ENCODE data around the gene ITGB4. TPM values are rescaled to one million over a fixed set of nuclear protein-coding genes. Genes with fewer than 3 reads are reported as not detected.
A peak's percentile ranks its signal among the peaks of the same experiment; 100 is the strongest.

Gene ITGB4
- total and polyA plus RNA-seq, 10 of the 15 experiments (the other 5 are each of a cell fraction or from before 2014, with no cell fraction given) = 0.06 to 1.6 (median 0.27) TPM; not detected in 2

GRCh38 chr17:75764711-75765421 is 43.6 kb downstream of the ITGB4 start, which contains the start of gene GALK1 (continued):
- TF ChIP-seq CTCF (IDR thresholded peaks at IDR 0.05 in 2 of 3, conservative IDR thresholded peaks at IDR 0.05 in 1 of 3; ENCODE audit: control insufficient read depth in 2 of 3, extremely low read depth in 1 of 3, insufficient read depth in 1 of 3, low read depth in 3 of 3, low read length in 3 of 3) = peak; percentile 49 to 83 (median 78)
- TF ChIP-seq SMC3 (IDR thresholded peaks at IDR 0.05; ENCODE audit: borderline replicate concordance, low read length) = peak; percentile 62
- 0 out of 2 replicates have a peak, but pooled peaks have one; percentile 23 for TF ChIP-seq IRF4 (IDR thresholded peaks at IDR 0.05; ENCODE audit: low read depth, low read length)
- 0 out of 2 replicates have a peak, but pooled peaks have one; percentile 34 for TF ChIP-seq MAX (IDR thresholded peaks at IDR 0.05; ENCODE audit: low read depth, low read length)
- peak; percentile 37; the same call in 1 of the 2 replicates for TF ChIP-seq SIN3A (IDR thresholded peaks at IDR 0.05; ENCODE audit: low read depth, low read length)
- TF ChIP-seq SUPT20H (IDR thresholded peaks at IDR 0.05; ENCODE audit: borderline replicate concordance, control insufficient read depth, low read depth, low read length) = no peak
- peak; percentile 62; the same call in 1 of the 2 replicates for TF ChIP-seq TCF12 (IDR thresholded peaks at IDR 0.05; ENCODE audit: low read depth, low read length)
- peak; percentile 58 for TF ChIP-seq SPI1 (IDR thresholded peaks at IDR 0.05; ENCODE audit: borderline replicate concordance, insufficient read depth, low read depth, low read length)
- TF ChIP-seq POLR2AphosphoS2 (IDR thresholded peaks at IDR 0.05; ENCODE audit: low read depth, low read length) = no peak
- TF ChIP-seq EED (IDR thresholded peaks at IDR 0.05; ENCODE audit: low read depth) = peak; percentile 69
- TF ChIP-seq ZNF207 (IDR thresholded peaks at IDR 0.05; ENCODE audit: borderline replicate concordance) = peak; percentile 56; the same call in 1 of the 2 replicates
- TF ChIP-seq SMARCA5 (IDR thresholded peaks at IDR 0.05) = 0 out of 2 replicates have a peak, but pooled peaks have one; percentile 79
- TF ChIP-seq, protein P1, sequence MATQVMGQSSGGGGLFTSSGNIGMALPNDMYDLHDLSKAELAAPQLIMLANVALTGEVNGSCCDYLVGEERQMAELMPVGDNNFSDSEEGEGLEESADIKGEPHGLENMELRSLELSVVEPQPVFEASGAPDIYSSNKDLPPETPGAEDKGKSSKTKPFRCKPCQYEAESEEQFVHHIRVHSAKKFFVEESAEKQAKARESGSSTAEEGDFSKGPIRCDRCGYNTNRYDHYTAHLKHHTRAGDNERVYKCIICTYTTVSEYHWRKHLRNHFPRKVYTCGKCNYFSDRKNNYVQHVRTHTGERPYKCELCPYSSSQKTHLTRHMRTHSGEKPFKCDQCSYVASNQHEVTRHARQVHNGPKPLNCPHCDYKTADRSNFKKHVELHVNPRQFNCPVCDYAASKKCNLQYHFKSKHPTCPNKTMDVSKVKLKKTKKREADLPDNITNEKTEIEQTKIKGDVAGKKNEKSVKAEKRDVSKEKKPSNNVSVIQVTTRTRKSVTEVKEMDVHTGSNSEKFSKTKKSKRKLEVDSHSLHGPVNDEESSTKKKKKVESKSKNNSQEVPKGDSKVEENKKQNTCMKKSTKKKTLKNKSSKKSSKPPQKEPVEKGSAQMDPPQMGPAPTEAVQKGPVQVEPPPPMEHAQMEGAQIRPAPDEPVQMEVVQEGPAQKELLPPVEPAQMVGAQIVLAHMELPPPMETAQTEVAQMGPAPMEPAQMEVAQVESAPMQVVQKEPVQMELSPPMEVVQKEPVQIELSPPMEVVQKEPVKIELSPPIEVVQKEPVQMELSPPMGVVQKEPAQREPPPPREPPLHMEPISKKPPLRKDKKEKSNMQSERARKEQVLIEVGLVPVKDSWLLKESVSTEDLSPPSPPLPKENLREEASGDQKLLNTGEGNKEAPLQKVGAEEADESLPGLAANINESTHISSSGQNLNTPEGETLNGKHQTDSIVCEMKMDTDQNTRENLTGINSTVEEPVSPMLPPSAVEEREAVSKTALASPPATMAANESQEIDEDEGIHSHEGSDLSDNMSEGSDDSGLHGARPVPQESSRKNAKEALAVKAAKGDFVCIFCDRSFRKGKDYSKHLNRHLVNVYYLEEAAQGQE (IDR thresholded peaks at IDR 0.05; ENCODE audit: low read depth, low read length) = no peak
- TF ChIP-seq YY1 (IDR thresholded peaks at IDR 0.05; ENCODE audit: low read depth, low read length) = peak; percentile 68
- TF ChIP-seq, protein P2, sequence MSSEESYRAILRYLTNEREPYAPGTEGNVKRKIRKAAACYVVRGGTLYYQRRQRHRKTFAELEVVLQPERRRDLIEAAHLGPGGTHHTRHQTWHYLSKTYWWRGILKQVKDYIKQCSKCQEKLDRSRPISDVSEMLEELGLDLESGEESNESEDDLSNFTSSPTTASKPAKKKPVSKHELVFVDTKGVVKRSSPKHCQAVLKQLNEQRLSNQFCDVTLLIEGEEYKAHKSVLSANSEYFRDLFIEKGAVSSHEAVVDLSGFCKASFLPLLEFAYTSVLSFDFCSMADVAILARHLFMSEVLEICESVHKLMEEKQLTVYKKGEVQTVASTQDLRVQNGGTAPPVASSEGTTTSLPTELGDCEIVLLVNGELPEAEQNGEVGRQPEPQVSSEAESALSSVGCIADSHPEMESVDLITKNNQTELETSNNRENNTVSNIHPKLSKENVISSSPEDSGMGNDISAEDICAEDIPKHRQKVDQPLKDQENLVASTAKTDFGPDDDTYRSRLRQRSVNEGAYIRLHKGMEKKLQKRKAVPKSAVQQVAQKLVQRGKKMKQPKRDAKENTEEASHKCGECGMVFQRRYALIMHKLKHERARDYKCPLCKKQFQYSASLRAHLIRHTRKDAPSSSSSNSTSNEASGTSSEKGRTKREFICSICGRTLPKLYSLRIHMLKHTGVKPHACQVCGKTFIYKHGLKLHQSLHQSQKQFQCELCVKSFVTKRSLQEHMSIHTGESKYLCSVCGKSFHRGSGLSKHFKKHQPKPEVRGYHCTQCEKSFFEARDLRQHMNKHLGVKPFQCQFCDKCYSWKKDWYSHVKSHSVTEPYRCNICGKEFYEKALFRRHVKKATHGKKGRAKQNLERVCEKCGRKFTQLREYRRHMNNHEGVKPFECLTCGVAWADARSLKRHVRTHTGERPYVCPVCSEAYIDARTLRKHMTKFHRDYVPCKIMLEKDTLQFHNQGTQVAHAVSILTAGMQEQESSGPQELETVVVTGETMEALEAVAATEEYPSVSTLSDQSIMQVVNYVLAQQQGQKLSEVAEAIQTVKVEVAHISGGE (CRISPR knock-in tag; IDR thresholded peaks at IDR 0.05) = no peak
- TF ChIP-seq NR2F1 (conservative IDR thresholded peaks at IDR 0.05) = peak; percentile 10; the same call in 1 of the 2 replicates
- peak; percentile 58; the same call in 1 of the 2 replicates for TF ChIP-seq LARP7 (IDR thresholded peaks at IDR 0.05)
- peak; percentile 57 for TF ChIP-seq DPF2 (IDR thresholded peaks at IDR 0.05)
